GM21390 (cell line): ENCODE data around the gene TTPAL.

Experiments
- ATAC-seq: cut with Tn5 transposase; IDR thresholded peaks from one replicate; pipeline ENCODE4 v1.9.1; 2021; ENCODE audit not compliant: unreplicated experiment

Gene TTPAL

GRCh38 chr20:44475694-44476560, at the start of gene TTPAL:
Gene TTPAL, plus strand, starts transcription at chr20:44475874. Its CDS starts 4,126 bp downstream, at chr20:44480000.
- peak; percentile 96 for ATAC-seq

GRCh38 chr20:44425923-44426322, 49.8 kb upstream of the TTPAL start:
- no peak for ATAC-seq

GRCh38 chr20:44426879-44427790, 48.5 kb upstream of the TTPAL start:
- ATAC-seq = no peak

GRCh38 chr20:44427804-44428173, 47.9 kb upstream of the TTPAL start:
- ATAC-seq = no peak

- ATAC-seq = no peak
Observed at GRCh38 chr20:44428174-44429016, 47.3 kb upstream of the TTPAL start.

GRCh38 chr20:44429017-44429339, 46.7 kb upstream of the TTPAL start:
- ATAC-seq = no peak

GRCh38 chr20:44429419-44430269, 46.0 kb upstream of the TTPAL start:
- ATAC-seq = no peak

- no peak for ATAC-seq
Observed at GRCh38 chr20:44430270-44431065, 45.2 kb upstream of the TTPAL start.

- ATAC-seq = no peak
Observed at GRCh38 chr20:44431118-44431501, 44.6 kb upstream of the TTPAL start.

GRCh38 chr20:44431502-44432234, 44.0 kb upstream of the TTPAL start:
- ATAC-seq = no peak

GRCh38 chr20:44432618-44433577, 42.8 kb upstream of the TTPAL start:
- ATAC-seq = no peak

- no peak for ATAC-seq
Observed at GRCh38 chr20:44433751-44434538, 41.7 kb upstream of the TTPAL start.

- no peak for ATAC-seq
Observed at GRCh38 chr20:44435630-44436335, 39.9 kb upstream of the TTPAL start.

GRCh38 chr20:44436393-44436792, 39.3 kb upstream of the TTPAL start:
- no peak for ATAC-seq

- no peak for ATAC-seq
Observed at GRCh38 chr20:44437497-44437896, 38.2 kb upstream of the TTPAL start.

GRCh38 chr20:44438782-44439181, 36.9 kb upstream of the TTPAL start:
- no peak for ATAC-seq
